CD14-positive monocyte (primary cell): Measurements from ENCODE around the gene COL27A1. TPM values are rescaled to one million over a fixed set of nuclear protein-coding genes. Genes with fewer than 3 reads are reported as not detected.

ENCODE experiments used
- DNase-seq, 3 donors: peaks; one replicate each; pipeline ENCODE4 v3.0.0-alpha.2; 2011 to 2022
- H2AFZ ChIP-seq: 2 replicates; pipeline ENCODE4 v1.6.0; 2012; ENCODE audit warnings: mild to moderate bottlenecking, low read depth, low read length, inconsistent platforms; ENCODE audit not compliant: insufficient read depth, poor library complexity, severe bottlenecking
- H3K27ac ChIP-seq, 2 donors: 1 replicate in 1 of 2; 2 replicates in 1 of 2; pipeline ENCODE4 v1.5.1; 2012 to 2013; ENCODE audit warnings: low read length in 2 of 2, control low read depth in 1 of 2, inconsistent platforms in 1 of 2, low read depth in 1 of 2, mild to moderate bottlenecking in 1 of 2
- H3K27me3 ChIP-seq, 2 donors: one replicate each; pipeline versions ENCODE4 v1.6.0 to v1.6.1; 2011 to 2013; ENCODE audit warnings: low read length in 2 of 2; ENCODE audit not compliant: control insufficient read depth in 2 of 2, insufficient read depth in 2 of 2
- H3K36me3 ChIP-seq, 2 donors: replicated peaks in 1 of 2; 1 replicate in 1 of 2; 2 replicates in 1 of 2; pipeline versions ENCODE4 v1.5.1 to v1.6.1; 2012 to 2013; ENCODE audit warnings: low read length in 2 of 2, control low read depth in 1 of 2, inconsistent platforms in 1 of 2, mild to moderate bottlenecking in 1 of 2; ENCODE audit not compliant: insufficient read depth in 2 of 2, control insufficient read depth in 1 of 2
- H3K4me1 ChIP-seq, 2 donors: 1 replicate in 1 of 2; 2 replicates in 1 of 2; pipeline versions ENCODE4 v1.5.1 to v1.6.1; 2012 to 2013; ENCODE audit warnings: low read length in 2 of 2, control low read depth in 1 of 2, inconsistent platforms in 1 of 2, mild to moderate bottlenecking in 1 of 2, moderate library complexity in 1 of 2; ENCODE audit not compliant: insufficient read depth in 2 of 2, control insufficient read depth in 1 of 2
- H3K4me2 ChIP-seq: replicated peaks from 2 replicates; pipeline ENCODE3; 2012; ENCODE audit warnings: low read length, moderate library complexity, mild to moderate bottlenecking; ENCODE audit not compliant: poor library complexity, severe bottlenecking; ENCODE audit errors: extremely low read depth
- H3K4me3 ChIP-seq, 3 experiments: fragments of 200-600 bp in 1 of 3; sonication (generic) in 1 of 3; replicated peaks in 1 of 3; 1 replicate in 2 of 3; 2 replicates in 1 of 3; pipeline ENCODE4 v1.5.1; 2011 to 2013; ENCODE audit warnings: low read length in 3 of 3, mild to moderate bottlenecking in 3 of 3, control low read depth in 2 of 3, low read depth in 2 of 3, inconsistent platforms in 1 of 3, moderate library complexity in 1 of 3
- H3K79me2 ChIP-seq: 2 replicates; pipeline ENCODE4 v1.6.0; 2012; ENCODE audit warnings: mild to moderate bottlenecking, control low read depth, inconsistent platforms, low read length, moderate library complexity; ENCODE audit not compliant: insufficient read depth
- H3K9ac ChIP-seq: 2 replicates; pipeline ENCODE4 v1.6.0; 2017; ENCODE audit warnings: low read length, mild to moderate bottlenecking; ENCODE audit not compliant: insufficient read depth, poor library complexity, severe bottlenecking
- H3K9me3 ChIP-seq, 2 donors: replicated peaks in 1 of 2; 1 replicate in 1 of 2; 2 replicates in 1 of 2; pipeline versions ENCODE4 v1.5.1 to v1.6.1; 2012 to 2013; ENCODE audit warnings: low read length in 2 of 2, control low read depth in 1 of 2; ENCODE audit not compliant: control insufficient read depth in 1 of 2, insufficient read depth in 1 of 2
- H4K20me1 ChIP-seq: 2 replicates; pipeline ENCODE4 v1.6.0; 2012; ENCODE audit warnings: mild to moderate bottlenecking, low read length, control low read depth, moderate library complexity; ENCODE audit not compliant: insufficient read depth
- H3K27ac Mint-ChIP-seq, 7 donors: one replicate each; pipeline ENCODE4 v1.8.0; 2020; ENCODE audit warnings: mild to moderate bottlenecking in 7 of 7, mixed read lengths in 7 of 7, moderate library complexity in 6 of 7, inconsistent platforms in 2 of 7
- H3K27me3 Mint-ChIP-seq, 3 donors: one replicate each; pipeline ENCODE4 v1.8.0; 2021 to 2022; ENCODE audit warnings: low read depth in 3 of 3, mild to moderate bottlenecking in 3 of 3, mixed read lengths in 3 of 3, moderate library complexity in 3 of 3, inconsistent platforms in 1 of 3
- H3K36me3 Mint-ChIP-seq, 2 donors: one replicate each; pipeline ENCODE4 v1.8.0; 2020; ENCODE audit warnings: mixed read lengths in 2 of 2, inconsistent platforms in 1 of 2, mild to moderate bottlenecking in 1 of 2
- H3K4me1 Mint-ChIP-seq: one replicate; pipeline ENCODE4 v1.8.0; 2020; ENCODE audit warnings: mild to moderate bottlenecking, mixed read lengths
- H3K4me3 Mint-ChIP-seq, 2 donors: one replicate each; pipeline ENCODE4 v1.8.0; 2020; ENCODE audit warnings: mild to moderate bottlenecking in 2 of 2, mixed read lengths in 2 of 2, moderate library complexity in 1 of 2
- H3K9me3 Mint-ChIP-seq, 7 donors: one replicate each; pipeline ENCODE4 v1.8.0; 2020 to 2022; ENCODE audit warnings: mixed read lengths in 7 of 7, mild to moderate bottlenecking in 6 of 7, moderate library complexity in 6 of 7, inconsistent platforms in 2 of 7
- WGBS: methylation state at CpG from one replicate; pipeline ENCODE4 v1.1.5; 2013; ENCODE audit warnings: missing lambda C conversion rate; ENCODE audit not compliant: insufficient coverage; 5-methylcytosine and 5-hydroxymethylcytosine counted together
- intact Hi-C, 2 donors: fragments of 100-400 bp; cut with micrococcal nuclease; formaldehyde crosslinking; loops; one replicate each; pipeline versions ENCODE4 v1.15.0 to v1.15.1; 2023
- polyA plus RNA-seq, 3 donors: library from polyadenylated mRNA; depleted of rRNA in 1 of 3; unstranded in 2 of 3; stranded (reverse) in 1 of 3; fragments of 300-500 nt in 2 of 3; fragments of >200 nt in 1 of 3; fragmentation: Illumina TruSeq in 2 of 3; gene quantifications; 1 replicate in 2 of 3; 2 replicates in 1 of 3; pipeline ENCODE4 v1.2.3, GENCODE V29; 2012 to 2021
- TF ChIP-seq, protein P1 (sequence below): fragments of 200-600 bp; IDR thresholded peaks from one replicate; pipeline ENCODE4 v1.8.0; 2022; ENCODE audit warnings: antibody characterized with exemption, mild to moderate bottlenecking

Gene COL27A1
- polyA plus RNA-seq, 3 donors = 0.03 TPM; not detected in 2

DNA sequence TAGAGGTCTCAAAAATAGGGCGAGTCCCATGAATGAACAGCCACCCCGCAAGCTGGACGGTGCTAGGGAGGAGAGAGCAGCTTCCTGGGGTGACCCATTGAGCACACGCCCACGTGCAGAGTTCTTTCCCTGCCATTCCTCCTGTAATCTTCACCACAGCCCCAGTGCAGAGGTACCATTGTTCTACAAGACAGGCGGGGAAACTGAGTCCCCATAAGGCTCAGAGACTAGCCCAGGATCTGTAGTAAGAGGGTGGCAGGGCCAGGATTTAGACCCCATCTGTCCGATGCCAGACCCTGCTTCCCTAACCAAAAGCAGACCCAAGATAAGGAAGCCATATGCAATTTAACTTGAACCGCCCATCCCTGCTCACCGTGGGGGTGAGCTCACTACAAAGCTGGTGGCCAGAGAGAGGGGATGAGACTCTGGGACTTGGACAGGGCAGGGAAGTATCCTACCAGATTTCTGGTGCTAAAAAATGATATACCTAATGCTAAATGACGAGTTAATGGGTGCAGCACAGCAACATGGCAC is 130.9 kb downstream of the COL27A1 start:
- Histone ChIP-seq H3K27ac (no peak overlapping the region), H3K36me3 (no peaks in the 10 kb centered on the region), H3K4me3 (no peak overlapping the region), H3K79me2 (no peaks in the 10 kb centered on the region), H3K27me3 (no peaks in the 10 kb centered on the region), H2AFZ (no peak overlapping the region), H3K4me2 (no peak overlapping the region), H3K9ac (no peak overlapping the region), H4K20me1 (no peaks in the 10 kb centered on the region), H3K9me3 (no peaks in the 10 kb centered on the region), H3K4me1 (peaks cover 4% of the 10 kb centered on the region in 2 donors)
- Mint-ChIP-seq H3K4me3 (no peak overlapping the region), H3K9me3 (peaks cover 0 to 3% (median 0%) of the 10 kb centered on the region in 7 donors), H3K36me3 (no peaks in the 10 kb centered on the region), H3K27me3 (peaks cover 10 to 13% (median 11%) of the 10 kb centered on the region in 3 donors), H3K4me1 (peaks cover 5% of the 10 kb centered on the region), H3K27ac (no peak overlapping the region)
- DNase-seq = no peak
- intact Hi-C loops = no loop called here
- TF ChIP-seq, protein P1, sequence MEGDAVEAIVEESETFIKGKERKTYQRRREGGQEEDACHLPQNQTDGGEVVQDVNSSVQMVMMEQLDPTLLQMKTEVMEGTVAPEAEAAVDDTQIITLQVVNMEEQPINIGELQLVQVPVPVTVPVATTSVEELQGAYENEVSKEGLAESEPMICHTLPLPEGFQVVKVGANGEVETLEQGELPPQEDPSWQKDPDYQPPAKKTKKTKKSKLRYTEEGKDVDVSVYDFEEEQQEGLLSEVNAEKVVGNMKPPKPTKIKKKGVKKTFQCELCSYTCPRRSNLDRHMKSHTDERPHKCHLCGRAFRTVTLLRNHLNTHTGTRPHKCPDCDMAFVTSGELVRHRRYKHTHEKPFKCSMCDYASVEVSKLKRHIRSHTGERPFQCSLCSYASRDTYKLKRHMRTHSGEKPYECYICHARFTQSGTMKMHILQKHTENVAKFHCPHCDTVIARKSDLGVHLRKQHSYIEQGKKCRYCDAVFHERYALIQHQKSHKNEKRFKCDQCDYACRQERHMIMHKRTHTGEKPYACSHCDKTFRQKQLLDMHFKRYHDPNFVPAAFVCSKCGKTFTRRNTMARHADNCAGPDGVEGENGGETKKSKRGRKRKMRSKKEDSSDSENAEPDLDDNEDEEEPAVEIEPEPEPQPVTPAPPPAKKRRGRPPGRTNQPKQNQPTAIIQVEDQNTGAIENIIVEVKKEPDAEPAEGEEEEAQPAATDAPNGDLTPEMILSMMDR = no peak
- 78% methylated on average over 4 of the region's 10 CpGs for WGBS

DNA sequence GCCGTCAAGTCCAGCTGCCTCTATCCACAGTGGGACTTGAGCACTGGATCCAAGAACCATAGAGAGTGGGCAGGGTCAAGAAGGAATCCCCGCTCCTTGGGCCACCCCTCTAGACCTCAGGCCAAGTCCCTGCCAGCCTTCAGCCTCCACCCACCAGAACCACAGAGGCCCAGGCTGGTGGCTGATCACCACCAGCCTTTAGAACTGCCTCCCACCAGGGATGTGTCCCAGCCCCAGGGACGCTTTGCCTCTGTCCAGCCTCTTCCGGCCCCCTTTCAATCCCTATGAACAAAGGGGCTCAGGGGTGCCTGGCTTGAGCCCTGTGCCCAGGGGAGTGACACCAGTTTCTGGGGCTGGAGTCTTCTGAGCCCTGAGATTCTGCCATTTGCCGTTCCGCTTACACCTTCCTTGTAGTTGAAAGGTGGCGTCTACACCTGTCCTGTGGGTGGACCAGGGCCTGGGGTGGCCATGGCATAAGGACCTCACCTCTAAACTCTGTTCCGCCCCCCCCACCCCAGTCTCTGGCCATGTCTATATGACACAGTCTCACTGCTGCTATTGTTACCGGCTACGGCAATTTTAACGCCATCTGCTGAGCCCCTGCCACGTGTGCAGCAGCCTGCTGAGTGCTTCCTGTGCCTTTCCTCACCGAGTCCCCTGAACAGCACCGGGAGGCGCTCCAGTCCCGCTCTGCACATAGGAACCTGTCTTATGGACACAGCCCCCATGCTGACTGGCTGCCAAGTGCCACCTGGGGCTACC is 131.8 kb downstream of the COL27A1 start:
- Histone ChIP-seq H2AFZ (no peak overlapping the region), H3K9me3 (no peaks in the 10 kb centered on the region), H3K4me2 (no peak overlapping the region), H3K4me1 (peaks cover 4% of the 10 kb centered on the region in 2 donors), H3K79me2 (no peaks in the 10 kb centered on the region), H4K20me1 (no peaks in the 10 kb centered on the region), H3K9ac (no peak overlapping the region), H3K27me3 (peaks cover 0 to 4% of the 10 kb centered on the region in 2 donors), H3K27ac (no peak overlapping the region), H3K36me3 (no peaks in the 10 kb centered on the region), H3K4me3 (no peak overlapping the region)
- H3K27ac Mint-ChIP-seq = no peak overlapping the region
- peaks cover 0 to 3% (median 0%) of the 10 kb centered on the region in 7 donors for H3K9me3 Mint-ChIP-seq
- 81% methylated on average over 12 of the region's 16 CpGs for WGBS
- peaks cover 5% of the 10 kb centered on the region for H3K4me1 Mint-ChIP-seq
- no peaks in the 10 kb centered on the region for H3K36me3 Mint-ChIP-seq
- TF ChIP-seq, protein P1 = no peak
- no peak for DNase-seq
- intact Hi-C loops = no loop called here
- no peak overlapping the region for H3K4me3 Mint-ChIP-seq
- H3K27me3 Mint-ChIP-seq = peaks cover 12 to 16% (median 13%) of the 10 kb centered on the region in 3 donors
